ENCODE data around the gene APLP2. TPM values are rescaled to one million over a fixed set of nuclear protein-coding genes. Genes with fewer than 3 reads are reported as not detected.

Gene APLP2
- total and polyA plus RNA-seq, 9 donors, result 198 to 466 (median 251) TPM

- H3K27me3 ChIP-seq, result no peaks in the 10 kb centered on the region
- no peak overlapping the region for H3K4me3 ChIP-seq
- no peak for DNase-seq
- peaks cover 3% of the 10 kb centered on the region for H3K4me1 ChIP-seq (ENCODE audit: insufficient read depth)
- H3K27ac ChIP-seq, result no peak overlapping the region
- no peaks in the 10 kb centered on the region for H3K36me3 ChIP-seq
- WGBS, 3 donors, result 86 to 92% (median 86%) methylated on average over 7 of the region's 7 CpGs
- H3K9me3 ChIP-seq, result no peaks in the 10 kb centered on the region
- intact Hi-C loops (cut with DNase I), result no loop called here
- no peak for TF ChIP-seq POLR2A (IDR thresholded peaks at IDR 0.05)
- no peak for TF ChIP-seq CTCF (IDR thresholded peaks at IDR 0.05)
- TF ChIP-seq EP300 (IDR thresholded peaks at IDR 0.05), result no peak
Observed at GRCh38 chr11:130110339-130111108, 40.8 kb downstream of the APLP2 start.

GRCh38 chr11:130112071-130112830 is 42.6 kb downstream of the APLP2 start:
- no peak for DNase-seq
- Histone ChIP-seq H3K4me1 (ENCODE audit: insufficient read depth) (peaks cover 3% of the 10 kb centered on the region), H3K4me3 (no peak overlapping the region), H3K9me3 (no peaks in the 10 kb centered on the region), H3K27me3 (no peaks in the 10 kb centered on the region), H3K36me3 (no peaks in the 10 kb centered on the region), H3K27ac (no peak overlapping the region)
- intact Hi-C loops (cut with DNase I), result no loop called here
- TF ChIP-seq EP300 (IDR thresholded peaks at IDR 0.05), result no peak
- TF ChIP-seq POLR2A (IDR thresholded peaks at IDR 0.05), result no peak
- 92 to 96% (median 92%) methylated on average over 10 of the region's 10 CpGs for WGBS, 3 donors

- no peak for DNase-seq
- H3K4me1 ChIP-seq (ENCODE audit: insufficient read depth), result peaks cover 3% of the 10 kb centered on the region
- no peaks in the 10 kb centered on the region for H3K27me3 ChIP-seq
- no peak overlapping the region for H3K27ac ChIP-seq
- H3K4me3 ChIP-seq, result no peak overlapping the region
- no peak for TF ChIP-seq POLR2A (IDR thresholded peaks at IDR 0.05)
- TF ChIP-seq CTCF (IDR thresholded peaks at IDR 0.05), result no peak
- no peak for TF ChIP-seq EP300 (IDR thresholded peaks at IDR 0.05)
- intact Hi-C loops (cut with DNase I), result no loop called here
- WGBS, 3 donors, result 94 to 97% (median 96%) methylated on average over 5 of the region's 5 CpGs
- H3K9me3 ChIP-seq, result no peaks in the 10 kb centered on the region
- no peaks in the 10 kb centered on the region for H3K36me3 ChIP-seq
Observed at GRCh38 chr11:130114281-130114680, 44.6 kb downstream of the APLP2 start.

GRCh38 chr11:130114726-130115125 is 45.0 kb downstream of the APLP2 start:
- intact Hi-C loops (cut with DNase I), result no loop called here
- Histone ChIP-seq H3K4me3 (no peak overlapping the region), H3K27ac (no peak overlapping the region), H3K4me1 (ENCODE audit: insufficient read depth) (peaks cover 3% of the 10 kb centered on the region), H3K9me3 (no peaks in the 10 kb centered on the region), H3K36me3 (no peaks in the 10 kb centered on the region), H3K27me3 (no peaks in the 10 kb centered on the region)
- 91 to 96% (median 93%) methylated on average over 4 of the region's 4 CpGs for WGBS, 3 donors
- DNase-seq, result no peak
- TF ChIP-seq CTCF (IDR thresholded peaks at IDR 0.05), result no peak
- no peak for TF ChIP-seq POLR2A (IDR thresholded peaks at IDR 0.05)
- TF ChIP-seq EP300 (IDR thresholded peaks at IDR 0.05), result no peak

- intact Hi-C loops (cut with DNase I), result no loop called here
- TF ChIP-seq CTCF (IDR thresholded peaks at IDR 0.05) (no peak), POLR2A (IDR thresholded peaks at IDR 0.05) (no peak), EP300 (IDR thresholded peaks at IDR 0.05) (no peak)
- no peaks in the 10 kb centered on the region for H3K27me3 ChIP-seq
- no peak overlapping the region for H3K27ac ChIP-seq
- no peaks in the 10 kb centered on the region for H3K36me3 ChIP-seq
- H3K4me1 ChIP-seq (ENCODE audit: insufficient read depth), result peaks cover 3% of the 10 kb centered on the region
- no peak overlapping the region for H3K4me3 ChIP-seq
- 34 to 47% (median 37%) methylated on average over 2 of the region's 2 CpGs for WGBS, 3 donors
- H3K9me3 ChIP-seq, result no peaks in the 10 kb centered on the region
- DNase-seq, result no peak
Observed at GRCh38 chr11:130115218-130115617, 45.5 kb downstream of the APLP2 start.
